Peyer's patch (tissue), 4 donors: ENCODE measurements around the gene PIGT. TPM values are rescaled to one million over a fixed set of nuclear protein-coding genes. Genes with fewer than 3 reads are reported as not detected.

Experiments used
- DNase-seq, 3 donors: peaks; one replicate each; pipeline ENCODE4 v3.0.0-alpha.2; 2017 to 2019
- H3K27ac ChIP-seq, 4 donors: fragments of 200-600 bp; sonication (generic); one replicate each; pipeline ENCODE4 v1.5.1; 2016 to 2019
- H3K27me3 ChIP-seq, 2 donors: fragments of 200-600 bp; sonication (generic); one replicate each; pipeline ENCODE4 v1.5.1; 2019
- H3K36me3 ChIP-seq, 3 donors: fragments of 200-600 bp; sonication (generic); one replicate each; pipeline ENCODE4 v1.5.1; 2016 to 2019
- H3K4me1 ChIP-seq, 4 donors: fragments of 200-600 bp; sonication (generic); one replicate each; pipeline ENCODE4 v1.5.1; 2016 to 2019
- H3K4me3 ChIP-seq, 4 donors: fragments of 200-600 bp; sonication (generic); 1 replicate in 3 of 4; 2 replicates in 1 of 4; pipeline ENCODE4 v1.5.1; 2016 to 2019; ENCODE audit warnings: mild to moderate bottlenecking in 1 of 4
- H3K9me3 ChIP-seq, 4 donors: fragments of 200-600 bp; sonication (generic); one replicate each; pipeline ENCODE4 v1.5.1; 2016 to 2019; ENCODE audit warnings: mild to moderate bottlenecking in 1 of 4
- POLR2A ChIP-seq, 2 donors: fragments of 450-650 bp; IDR thresholded peaks; one replicate each; pipeline ENCODE4 v1.5.1; 2017; ENCODE audit warnings: antibody characterized with exemption in 2 of 2, mild to moderate bottlenecking in 2 of 2, moderate library complexity in 2 of 2
- total RNA-seq, 4 donors: library from RNA; depleted of rRNA; stranded (reverse); fragments of >200 nt; gene quantifications; one replicate each; pipeline ENCODE4 v1.1.0, GENCODE V29; 2016
- TF ChIP-seq, protein P1 (sequence below), 6 experiments: fragments of 450-650 bp in 4 of 6; fragments of 200-600 bp in 2 of 6; sonication (generic) in 1 of 6; IDR thresholded peaks; one replicate each; pipeline ENCODE4 v1.5.1; 2017 to 2019; ENCODE audit warnings: antibody characterized with exemption in 6 of 6, mild to moderate bottlenecking in 3 of 6, moderate library complexity in 1 of 6

The PIGT gene
- total RNA-seq: 100 to 1,000 TPM in 3 of 4 donors, 10 to 100 TPM in 1; 87.5 to 147 (median 113) TPM

DNA sequence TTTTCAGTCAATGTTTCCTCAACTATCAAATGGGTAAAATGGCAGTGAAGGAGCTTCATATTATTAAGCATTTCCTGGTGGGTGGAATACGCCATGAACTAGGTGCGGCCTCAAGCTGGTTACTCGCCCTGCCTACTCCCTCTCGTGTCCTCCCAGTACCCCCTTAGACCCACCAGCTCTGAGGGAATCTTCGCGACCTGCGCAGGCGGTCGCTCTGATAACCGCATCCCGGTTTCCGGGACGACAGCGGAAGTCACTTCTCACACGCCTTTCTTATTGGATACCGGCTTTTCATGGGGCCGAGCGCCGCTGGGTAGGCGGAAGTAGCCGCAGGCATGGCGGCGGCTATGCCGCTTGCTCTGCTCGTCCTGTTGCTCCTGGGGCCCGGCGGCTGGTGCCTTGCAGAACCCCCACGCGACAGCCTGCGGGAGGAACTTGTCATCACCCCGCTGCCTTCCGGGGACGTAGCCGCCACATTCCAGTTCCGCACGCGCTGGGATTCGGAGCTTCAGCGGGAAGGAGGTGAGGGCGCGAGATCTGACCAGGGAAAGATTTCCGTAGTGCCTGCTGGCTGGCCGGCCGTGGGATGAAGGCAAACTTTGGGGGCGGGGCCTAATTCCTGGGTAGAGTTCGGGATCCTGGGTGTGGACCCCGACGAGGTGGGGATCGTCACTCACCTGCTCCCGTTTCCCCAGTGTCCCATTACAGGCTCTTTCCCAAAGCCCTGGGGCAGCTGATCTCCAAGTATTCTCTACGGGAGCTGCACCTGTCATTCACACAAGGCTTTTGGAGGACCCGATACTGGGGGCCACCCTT, at the start of gene PIGT:
Gene PIGT (plus strand): TSS at position 320 of the 816 bp plus-strand sequence. CDS start 16 bp downstream, at position 336.
- DNase-seq: peak; percentile 88 to 96 (median 91)
- Histone ChIP-seq H3K9me3 (no peaks in the 10 kb centered on the region), H3K36me3 (peaks cover 0 to 20% (median 0%) of the 10 kb centered on the region in 3 donors), H3K27ac (peak within 1 kb of the TSS; percentile 77 to 82 (median 81)), H3K4me1 (peaks cover 0 to 36% (median 14%) of the 10 kb centered on the region in 4 donors), H3K4me3 (peak within 1 kb of the TSS; percentile 70 to 99 (median 90)), H3K27me3 (no peaks in the 10 kb centered on the region)
- peak; percentile 91 to 95 for TF ChIP-seq POLR2A (IDR thresholded peaks at IDR 0.05)
- TF ChIP-seq, protein P1, sequence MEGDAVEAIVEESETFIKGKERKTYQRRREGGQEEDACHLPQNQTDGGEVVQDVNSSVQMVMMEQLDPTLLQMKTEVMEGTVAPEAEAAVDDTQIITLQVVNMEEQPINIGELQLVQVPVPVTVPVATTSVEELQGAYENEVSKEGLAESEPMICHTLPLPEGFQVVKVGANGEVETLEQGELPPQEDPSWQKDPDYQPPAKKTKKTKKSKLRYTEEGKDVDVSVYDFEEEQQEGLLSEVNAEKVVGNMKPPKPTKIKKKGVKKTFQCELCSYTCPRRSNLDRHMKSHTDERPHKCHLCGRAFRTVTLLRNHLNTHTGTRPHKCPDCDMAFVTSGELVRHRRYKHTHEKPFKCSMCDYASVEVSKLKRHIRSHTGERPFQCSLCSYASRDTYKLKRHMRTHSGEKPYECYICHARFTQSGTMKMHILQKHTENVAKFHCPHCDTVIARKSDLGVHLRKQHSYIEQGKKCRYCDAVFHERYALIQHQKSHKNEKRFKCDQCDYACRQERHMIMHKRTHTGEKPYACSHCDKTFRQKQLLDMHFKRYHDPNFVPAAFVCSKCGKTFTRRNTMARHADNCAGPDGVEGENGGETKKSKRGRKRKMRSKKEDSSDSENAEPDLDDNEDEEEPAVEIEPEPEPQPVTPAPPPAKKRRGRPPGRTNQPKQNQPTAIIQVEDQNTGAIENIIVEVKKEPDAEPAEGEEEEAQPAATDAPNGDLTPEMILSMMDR (IDR thresholded peaks at IDR 0.05): peak in 1 of 6 experiments; percentile 15

DNA sequence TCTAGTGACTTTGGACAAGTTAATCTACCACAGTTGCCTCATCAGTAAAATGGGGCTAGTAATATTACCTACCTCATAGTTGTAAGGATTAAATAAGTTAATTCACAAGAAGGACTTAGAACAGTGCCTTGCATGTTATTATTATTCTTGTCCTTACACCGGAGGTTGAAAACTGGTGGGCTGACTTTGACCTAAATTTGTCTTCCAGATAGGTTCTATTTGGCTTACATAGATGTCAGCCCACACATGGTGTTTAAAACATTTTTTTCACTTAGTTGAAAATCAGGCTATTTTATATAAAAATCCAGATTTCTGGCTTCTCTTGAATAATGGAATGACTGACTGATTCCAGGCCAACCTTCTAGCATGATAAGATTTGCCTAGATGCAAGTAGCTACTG, 49.7 kb upstream of the PIGT start:
- Histone ChIP-seq H3K9me3 (no peaks in the 10 kb centered on the region), H3K27ac (no peak overlapping the region), H3K4me1 (peaks cover 0 to 30% (median 15%) of the 10 kb centered on the region in 4 donors), H3K27me3 (no peaks in the 10 kb centered on the region), H3K4me3 (no peak overlapping the region), H3K36me3 (peaks cover 0 to 35% (median 0%) of the 10 kb centered on the region in 3 donors)
- TF ChIP-seq, protein P1 (IDR thresholded peaks at IDR 0.05): no peak
- TF ChIP-seq POLR2A (IDR thresholded peaks at IDR 0.05): no peak
- DNase-seq: no peak

GRCh38 chr20:45366631-45367030, 49.3 kb upstream of the PIGT start:
- no peak overlapping the region for H3K27ac ChIP-seq
- DNase-seq: no peak
- peaks cover 0 to 30% (median 15%) of the 10 kb centered on the region in 4 donors for H3K4me1 ChIP-seq

GRCh38 chr20:45367126-45367525, 48.8 kb upstream of the PIGT start:
- H3K4me3 ChIP-seq: no peak overlapping the region
- H3K27me3 ChIP-seq: no peaks in the 10 kb centered on the region
- TF ChIP-seq, protein P1 (IDR thresholded peaks at IDR 0.05): no peak
- no peak for TF ChIP-seq POLR2A (IDR thresholded peaks at IDR 0.05)
- no peak for DNase-seq
- peaks cover 0 to 30% (median 15%) of the 10 kb centered on the region in 4 donors for H3K4me1 ChIP-seq
- peak overlapping the region in 1 of 4 donors; percentile 78 for H3K27ac ChIP-seq
- H3K36me3 ChIP-seq: peaks cover 0 to 35% (median 0%) of the 10 kb centered on the region in 3 donors
- H3K9me3 ChIP-seq: no peaks in the 10 kb centered on the region

More at GRCh38 chr20:45366631-45367030, 49.3 kb upstream of the PIGT start:
- Histone ChIP-seq H3K4me3 (no peak overlapping the region), H3K36me3 (peaks cover 0 to 35% (median 0%) of the 10 kb centered on the region in 3 donors), H3K27me3 (no peaks in the 10 kb centered on the region), H3K9me3 (no peaks in the 10 kb centered on the region)
- TF ChIP-seq POLR2A (IDR thresholded peaks at IDR 0.05): no peak
- TF ChIP-seq, protein P1 (IDR thresholded peaks at IDR 0.05): no peak

DNA sequence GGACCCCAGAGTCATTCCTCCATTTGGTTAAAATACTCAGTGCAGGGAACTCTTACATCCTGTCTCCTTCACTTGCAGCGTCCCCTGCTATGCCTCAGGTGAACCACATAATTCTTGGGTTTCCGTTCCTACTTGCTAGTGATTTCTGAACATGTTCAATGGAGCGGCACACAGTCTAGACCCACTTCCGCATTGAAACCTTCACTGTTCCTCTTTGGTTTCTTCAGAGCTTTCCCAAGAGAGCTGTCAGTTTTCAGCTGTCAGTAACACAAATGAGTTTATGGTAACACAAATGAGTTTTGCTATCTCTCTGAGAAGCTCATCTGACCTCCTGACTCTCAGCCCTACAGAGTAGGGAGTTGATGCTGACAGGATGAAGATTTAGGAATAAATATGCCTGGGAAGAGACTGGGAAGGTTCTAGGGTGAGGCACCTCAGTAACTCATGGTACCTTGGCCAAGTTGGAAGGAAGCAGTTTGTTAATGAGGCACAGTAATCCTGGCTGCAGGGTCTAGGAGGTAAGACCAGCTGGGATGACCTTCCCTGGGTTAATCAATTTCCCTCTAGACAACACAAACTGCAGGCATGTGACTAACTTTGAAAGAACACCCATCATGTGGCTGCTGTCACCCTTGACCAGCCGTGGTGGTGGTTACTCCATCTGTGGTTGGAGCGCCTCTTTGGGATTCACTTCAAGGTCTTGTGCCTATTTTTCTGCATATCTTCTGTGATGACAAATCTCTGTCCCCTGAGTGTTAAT, 47.5 kb upstream of the PIGT start:
- H3K27me3 ChIP-seq: no peaks in the 10 kb centered on the region
- H3K4me1 ChIP-seq: peaks cover 0 to 36% (median 22%) of the 10 kb centered on the region in 4 donors

More for the DNA sequence above, 47.5 kb upstream of the PIGT start:
- DNase-seq: peak in 2 of 3 donors; percentile 77 to 87
- Histone ChIP-seq H3K4me3 (no peak overlapping the region), H3K9me3 (no peaks in the 10 kb centered on the region), H3K27ac (peak overlapping the region; percentile 3 to 78 (median 36)), H3K36me3 (peaks cover 0 to 35% (median 0%) of the 10 kb centered on the region in 3 donors)
- TF ChIP-seq, protein P1 (IDR thresholded peaks at IDR 0.05): no peak
- no peak for TF ChIP-seq POLR2A (IDR thresholded peaks at IDR 0.05)
